ENCODE measurements around the gene ZFHX2. TPM values are rescaled to one million over a fixed set of nuclear protein-coding genes. Genes with fewer than 3 reads are reported as not detected.

The ZFHX2 gene
- polyA plus RNA-seq, 1 donor from 2014 or later, result 0.26 TPM

DNA sequence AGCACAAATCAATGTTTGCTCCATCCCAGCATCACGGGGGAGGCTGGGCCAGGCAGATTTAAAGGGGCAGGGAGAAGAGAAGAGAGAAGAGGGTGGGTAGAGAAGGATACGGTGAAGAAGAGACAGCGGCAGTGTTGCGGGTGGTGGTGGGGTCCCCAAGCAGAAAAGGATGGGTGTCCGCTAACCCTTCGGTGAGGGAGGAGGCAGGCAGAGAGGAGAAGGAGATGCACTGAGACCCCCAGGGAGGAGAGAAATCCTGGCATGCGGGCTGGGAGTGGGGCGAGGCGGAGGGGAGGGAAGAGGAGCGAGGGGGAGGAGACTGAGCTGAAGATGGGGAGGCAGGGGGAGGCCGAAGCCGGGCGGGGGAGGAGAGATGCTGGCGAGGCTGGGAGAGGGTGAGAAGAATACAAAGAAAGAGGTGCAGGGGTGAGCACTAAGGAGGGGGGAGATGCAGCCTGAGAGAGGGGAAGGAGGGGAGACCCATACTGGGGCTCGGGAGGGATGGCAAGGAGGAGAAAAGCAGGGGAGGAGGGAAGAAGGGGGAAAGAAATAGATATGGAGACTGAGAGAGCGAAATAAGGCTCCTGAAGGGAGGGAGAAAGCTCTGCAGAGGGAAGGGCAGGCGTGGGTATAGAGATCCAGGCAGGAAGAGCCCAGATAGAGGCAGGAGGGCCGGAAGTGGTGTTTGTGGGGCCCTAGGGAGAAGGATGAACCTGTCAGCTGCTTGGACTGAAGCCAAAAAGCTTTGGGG, 27.2 kb upstream of the ZFHX2 start, which contains the start of gene JPH4:
Gene JPH4, minus strand, starts transcription at position 231 of the 751 bp plus-strand sequence. CDS start 1,337 bp downstream, outside the sequence.
- H3K27me3 Mint-ChIP-seq, result peaks cover 22% of the 10 kb centered on the region
- peaks cover 0 to 3% (median 0%) of the 10 kb centered on the region in 3 donors for H3K4me1 Mint-ChIP-seq
- H3K9me3 Mint-ChIP-seq, result no peaks in the 10 kb centered on the region
- H3K27ac Mint-ChIP-seq, result peak within 1 kb of the TSS in 1 of 3 donors; percentile 35
- peaks cover 1% of the 10 kb centered on the region for H3K36me3 Mint-ChIP-seq
- peak within 1 kb of the TSS in 2 of 4 donors; percentile 33 to 78 for H3K4me3 Mint-ChIP-seq

DNA sequence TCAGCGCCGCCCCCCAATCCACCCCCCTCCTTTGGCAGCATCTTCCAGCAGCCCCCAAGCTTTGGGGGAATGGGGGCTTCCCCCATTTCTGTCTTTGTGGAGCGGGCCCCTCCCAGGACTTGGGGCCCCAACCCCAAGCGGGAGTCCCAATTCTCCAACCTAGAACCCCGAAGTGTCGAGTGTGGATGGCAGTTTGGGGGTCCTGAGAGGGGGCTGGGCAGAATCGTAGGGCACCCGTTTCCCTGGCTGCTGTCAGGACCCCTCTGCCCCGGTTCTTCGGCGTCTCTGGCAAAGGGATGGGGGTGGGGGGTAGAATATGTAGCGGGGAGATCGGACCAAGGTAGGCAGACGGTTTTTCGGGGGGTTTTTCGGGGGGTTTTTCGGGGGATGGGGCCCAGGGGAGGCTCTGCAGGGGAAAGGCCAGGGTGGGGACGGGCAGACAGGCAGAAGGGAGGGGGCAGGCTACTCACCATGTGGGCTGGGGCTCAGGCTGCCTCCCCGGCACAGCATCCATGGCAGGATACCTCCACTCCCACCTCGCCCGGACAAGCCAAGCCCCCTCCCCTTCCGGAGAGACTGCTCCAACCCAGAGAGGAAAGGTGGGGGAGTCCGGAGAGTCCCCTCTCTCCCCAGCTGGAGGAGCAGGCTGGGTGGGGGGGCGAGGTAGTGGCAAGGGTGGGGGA, 26.3 kb upstream of the ZFHX2 start:
- peak overlapping the region in 1 of 4 donors; percentile 23 for H3K4me3 Mint-ChIP-seq
- H3K9me3 Mint-ChIP-seq, result no peaks in the 10 kb centered on the region
- H3K27me3 Mint-ChIP-seq, result peaks cover 22% of the 10 kb centered on the region
- no peak overlapping the region for H3K27ac Mint-ChIP-seq
- H3K36me3 Mint-ChIP-seq, result peaks cover 1% of the 10 kb centered on the region
- peaks cover 0 to 3% (median 0%) of the 10 kb centered on the region in 3 donors for H3K4me1 Mint-ChIP-seq

DNA sequence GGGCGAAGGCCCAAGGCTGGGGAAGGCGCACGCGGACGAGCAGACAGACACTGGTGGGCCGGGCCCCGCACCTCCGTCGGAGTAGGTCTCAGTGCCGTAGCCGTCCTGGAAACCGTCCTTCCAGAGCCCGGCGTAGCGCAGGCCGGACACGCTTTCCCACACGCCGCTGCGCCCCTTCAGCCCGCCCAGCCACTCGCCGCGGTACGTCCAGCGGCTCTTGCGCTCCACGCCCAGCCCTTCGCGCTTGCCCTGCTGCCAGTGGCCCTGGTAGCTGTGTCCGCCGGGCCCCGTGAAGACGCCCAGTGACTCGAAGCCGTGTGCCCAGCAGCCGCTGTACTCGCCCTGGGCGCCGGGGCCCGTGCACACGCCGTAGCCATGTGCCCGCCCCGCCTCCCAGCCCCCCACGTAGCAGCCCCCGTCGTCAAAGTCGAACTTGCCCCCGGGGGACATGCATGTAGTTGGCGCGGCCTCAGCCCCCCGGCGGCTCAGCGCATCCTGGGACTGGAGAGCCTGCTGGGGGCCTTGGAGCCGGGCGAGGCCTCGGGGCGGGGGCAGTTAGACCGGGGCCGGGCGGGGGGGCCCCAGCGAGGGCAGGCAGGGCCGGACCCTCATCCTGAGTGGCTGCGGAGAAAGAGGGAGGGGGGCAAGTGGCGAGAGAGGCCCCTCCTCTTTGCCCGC, 25.6 kb upstream of the ZFHX2 start:
- no peak overlapping the region for H3K27ac Mint-ChIP-seq
- peaks cover 1% of the 10 kb centered on the region for H3K36me3 Mint-ChIP-seq
- H3K27me3 Mint-ChIP-seq, result peaks cover 22% of the 10 kb centered on the region
- H3K4me3 Mint-ChIP-seq, result peak overlapping the region; percentile 16 to 79 (median 54)
- H3K9me3 Mint-ChIP-seq, result no peaks in the 10 kb centered on the region
- H3K4me1 Mint-ChIP-seq, result peaks cover 0 to 3% (median 0%) of the 10 kb centered on the region in 3 donors

DNA sequence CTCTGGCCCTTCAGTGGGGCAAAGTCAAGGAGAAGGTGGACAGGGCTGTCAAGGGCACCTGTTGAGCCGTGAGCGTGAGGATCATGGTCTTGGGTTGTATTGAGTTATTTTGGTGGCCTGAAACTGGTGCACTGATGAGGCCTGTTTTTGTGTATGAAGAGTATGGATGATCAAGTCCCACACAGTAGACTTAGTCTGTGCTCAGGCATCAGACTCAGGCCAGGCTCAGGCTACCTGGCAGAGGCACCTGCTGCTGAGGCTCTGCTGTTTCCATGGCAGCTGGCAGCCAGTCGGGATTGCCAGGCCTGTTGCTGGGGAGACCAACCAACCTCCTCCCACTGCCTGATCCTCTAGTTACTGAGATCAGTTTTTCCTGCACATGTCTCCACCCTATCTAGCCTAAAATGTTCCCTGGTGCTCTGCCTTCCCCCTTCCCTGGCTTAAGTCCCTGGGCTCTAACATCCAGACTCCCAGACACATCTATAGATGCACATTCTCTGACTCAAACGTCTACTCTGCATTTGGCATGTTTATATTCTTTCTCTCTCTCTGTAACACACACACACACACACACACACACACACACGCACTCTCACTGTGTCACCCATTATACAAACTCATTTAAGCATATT, 21.9 kb upstream of the ZFHX2 start:
- peaks cover 3% of the 10 kb centered on the region for H3K36me3 Mint-ChIP-seq
- H3K27me3 Mint-ChIP-seq, result peaks cover 14% of the 10 kb centered on the region
- H3K9me3 Mint-ChIP-seq, result no peaks in the 10 kb centered on the region
- H3K27ac Mint-ChIP-seq, result peak overlapping the region in 1 of 3 donors; percentile 4
- no peak overlapping the region for H3K4me3 Mint-ChIP-seq
- H3K4me1 Mint-ChIP-seq, result peaks cover 0 to 8% (median 7%) of the 10 kb centered on the region in 3 donors

DNA sequence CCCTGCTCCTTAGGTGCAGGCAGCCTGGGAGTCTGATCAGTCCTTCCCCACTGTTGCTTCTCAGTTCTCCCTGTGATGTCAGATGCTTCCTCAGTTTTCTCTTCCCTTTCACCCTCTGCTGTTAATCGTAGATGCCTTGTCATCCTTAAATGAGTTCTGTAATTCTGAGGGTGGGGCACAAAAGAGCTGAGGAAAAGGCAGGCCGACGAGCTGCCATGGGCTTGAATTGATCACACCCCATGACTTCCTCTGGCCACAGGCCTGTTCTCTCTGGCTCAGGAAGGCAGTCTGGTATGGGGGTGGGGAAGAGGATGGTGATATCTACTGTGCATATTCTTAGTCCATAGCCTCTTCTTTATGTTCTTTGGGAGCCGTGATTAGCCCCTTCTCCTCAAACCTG, 21.3 kb upstream of the ZFHX2 start:
- Mint-ChIP-seq H3K9me3 (no peaks in the 10 kb centered on the region), H3K4me1 (peaks cover 0 to 12% (median 10%) of the 10 kb centered on the region in 3 donors), H3K27me3 (peaks cover 14% of the 10 kb centered on the region), H3K4me3 (no peak overlapping the region), H3K36me3 (peaks cover 3% of the 10 kb centered on the region), H3K27ac (no peak overlapping the region)

DNA sequence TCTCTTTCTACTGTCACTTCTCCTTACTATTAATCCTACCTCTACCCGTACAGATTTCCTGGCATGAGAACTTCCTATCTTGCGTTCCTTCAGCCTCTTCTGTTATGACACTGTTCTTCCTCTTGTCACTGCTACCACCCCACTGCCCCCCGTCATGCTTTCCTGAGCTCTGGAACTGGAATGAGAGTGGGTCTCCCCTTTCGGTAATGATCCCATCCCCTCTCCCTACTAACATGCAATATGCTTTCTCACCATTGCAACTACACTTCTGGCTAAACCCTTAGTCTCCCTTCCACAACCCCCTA, 20.9 kb upstream of the ZFHX2 start:
- peak overlapping the region in 1 of 3 donors; percentile 41 for H3K27ac Mint-ChIP-seq
- H3K4me3 Mint-ChIP-seq, result peak overlapping the region in 1 of 4 donors; percentile 29
- peaks cover 14% of the 10 kb centered on the region for H3K27me3 Mint-ChIP-seq
- no peaks in the 10 kb centered on the region for H3K9me3 Mint-ChIP-seq
- H3K36me3 Mint-ChIP-seq, result peaks cover 3% of the 10 kb centered on the region
- peaks cover 3 to 14% (median 14%) of the 10 kb centered on the region in 3 donors for H3K4me1 Mint-ChIP-seq

DNA sequence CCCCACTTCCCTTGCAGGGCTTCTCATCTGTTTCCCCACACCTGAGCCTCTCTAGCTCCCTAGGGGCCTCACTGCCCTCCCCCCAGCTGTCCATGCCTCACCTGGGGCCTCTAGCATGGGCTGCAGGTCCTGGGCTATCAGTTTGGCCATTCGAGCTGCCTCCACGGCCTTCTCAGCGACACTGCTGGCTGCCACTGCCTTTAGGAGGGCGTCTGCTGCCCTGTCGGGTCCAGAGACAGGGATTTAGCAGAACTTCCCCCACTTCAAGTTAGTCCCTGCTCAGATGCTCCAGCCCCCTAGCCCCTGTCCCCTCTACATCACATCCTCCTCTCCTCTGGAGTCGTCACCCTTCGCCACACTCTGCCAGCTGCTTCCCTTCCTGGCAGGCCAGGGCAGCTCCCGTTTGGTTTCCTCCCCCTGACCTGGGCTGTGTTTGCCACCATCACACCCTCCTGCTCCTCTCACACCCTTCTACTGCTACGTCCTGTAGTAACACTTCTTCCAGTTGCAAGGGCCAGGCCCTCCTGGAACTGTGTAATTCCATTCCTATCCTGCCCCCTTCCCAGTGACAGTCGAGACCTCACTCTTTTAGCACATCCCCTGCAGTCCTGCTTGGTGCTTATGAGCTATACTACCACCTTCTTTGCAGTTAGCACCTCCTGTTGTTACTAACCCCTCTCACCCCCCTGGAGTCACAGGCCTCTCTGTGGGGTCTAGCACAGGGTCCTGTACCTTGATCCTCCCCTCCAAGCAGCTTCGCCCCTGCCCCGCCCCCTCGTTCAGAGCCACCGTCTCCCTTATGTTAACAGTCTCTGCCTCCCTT, 20.3 kb upstream of the ZFHX2 start:
- Mint-ChIP-seq H3K9me3 (no peaks in the 10 kb centered on the region), H3K4me3 (peak overlapping the region in 3 of 4 donors; percentile 4 to 39 (median 29)), H3K4me1 (peaks cover 6 to 15% (median 14%) of the 10 kb centered on the region in 3 donors), H3K27me3 (peaks cover 14% of the 10 kb centered on the region), H3K36me3 (peaks cover 3% of the 10 kb centered on the region), H3K27ac (peak overlapping the region in 2 of 3 donors; percentile 1 to 41)

DNA sequence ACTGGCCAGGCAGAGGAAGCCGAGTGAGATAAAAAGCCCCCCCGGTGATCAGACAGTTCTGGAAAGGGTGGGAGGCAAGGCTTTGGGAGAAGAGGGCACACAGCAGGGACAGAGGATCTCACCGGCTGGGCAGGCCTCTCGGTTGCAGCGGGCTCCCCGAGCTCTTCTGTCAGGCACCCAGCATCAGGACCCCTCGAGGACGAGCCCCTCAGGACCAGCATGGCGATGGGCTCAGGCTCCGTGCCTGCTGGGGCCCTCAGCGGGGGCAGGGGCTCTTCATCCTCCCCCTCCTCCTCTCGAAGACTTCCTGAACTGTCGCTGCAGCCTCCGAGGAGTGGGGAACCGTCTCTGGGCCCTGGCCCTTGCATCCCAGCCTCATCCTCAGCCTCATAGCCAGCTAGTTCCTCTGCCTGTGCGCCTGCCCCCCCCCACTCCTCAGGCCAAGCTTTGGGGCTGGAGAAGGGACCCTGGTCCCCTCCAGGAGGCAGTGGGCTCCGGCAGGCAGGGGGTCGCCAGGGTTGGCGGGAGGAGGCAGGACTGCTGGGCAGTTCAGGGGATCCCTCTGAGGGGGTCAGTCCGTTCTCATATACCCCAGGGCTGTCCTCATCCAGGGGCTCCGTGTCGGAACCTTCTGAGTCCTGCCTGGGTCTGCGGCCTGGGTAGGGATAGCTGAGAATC, 19.4 kb upstream of the ZFHX2 start:
- H3K4me3 Mint-ChIP-seq, result no peak overlapping the region
- peaks cover 1% of the 10 kb centered on the region for H3K36me3 Mint-ChIP-seq
- H3K27ac Mint-ChIP-seq, result no peak overlapping the region
- H3K4me1 Mint-ChIP-seq, result peaks cover 6 to 20% (median 18%) of the 10 kb centered on the region in 3 donors
- H3K27me3 Mint-ChIP-seq, result peaks cover 7% of the 10 kb centered on the region
- H3K9me3 Mint-ChIP-seq, result no peaks in the 10 kb centered on the region

DNA sequence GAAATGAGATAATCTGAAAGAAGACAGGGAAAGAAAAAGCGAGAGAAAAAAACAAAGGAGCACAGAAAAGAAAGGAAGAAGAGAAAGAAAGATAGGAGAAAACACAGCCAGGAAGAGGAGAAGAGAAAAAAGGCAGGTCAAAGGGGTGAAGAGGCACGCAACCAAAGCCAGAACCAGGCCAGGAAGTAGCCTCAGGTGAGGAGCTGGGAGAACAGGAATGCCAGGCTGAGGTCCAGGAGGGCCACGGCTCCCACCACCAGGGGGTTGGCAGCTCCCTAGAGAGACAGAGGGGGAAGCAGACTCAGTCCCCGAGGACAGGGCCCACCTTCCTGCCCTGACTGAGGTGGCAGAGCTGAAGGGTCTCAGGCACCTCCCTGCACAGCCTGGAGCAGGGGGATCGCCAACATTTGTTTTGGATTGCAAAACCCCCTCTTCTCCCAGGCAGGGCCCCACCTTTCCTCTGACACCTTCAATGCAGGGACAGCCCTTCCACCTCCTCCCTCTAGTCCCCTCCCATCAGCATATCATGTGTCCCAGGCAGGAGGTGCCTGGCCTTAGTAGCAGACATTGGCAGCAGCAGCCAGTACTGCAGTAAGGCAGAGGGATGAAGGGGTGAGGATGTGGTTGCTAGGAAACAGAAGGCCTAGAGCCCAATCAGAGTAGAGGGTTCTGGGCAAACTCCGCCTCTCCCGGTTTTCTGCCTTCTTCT, 18.0 kb upstream of the ZFHX2 start:
- Mint-ChIP-seq H3K27me3 (peaks cover 3% of the 10 kb centered on the region), H3K4me1 (peaks cover 6 to 26% (median 18%) of the 10 kb centered on the region in 3 donors), H3K36me3 (peaks cover 1% of the 10 kb centered on the region), H3K9me3 (no peaks in the 10 kb centered on the region), H3K4me3 (peak overlapping the region in 1 of 4 donors; percentile 98), H3K27ac (peak overlapping the region in 1 of 3 donors; percentile 97)

DNA sequence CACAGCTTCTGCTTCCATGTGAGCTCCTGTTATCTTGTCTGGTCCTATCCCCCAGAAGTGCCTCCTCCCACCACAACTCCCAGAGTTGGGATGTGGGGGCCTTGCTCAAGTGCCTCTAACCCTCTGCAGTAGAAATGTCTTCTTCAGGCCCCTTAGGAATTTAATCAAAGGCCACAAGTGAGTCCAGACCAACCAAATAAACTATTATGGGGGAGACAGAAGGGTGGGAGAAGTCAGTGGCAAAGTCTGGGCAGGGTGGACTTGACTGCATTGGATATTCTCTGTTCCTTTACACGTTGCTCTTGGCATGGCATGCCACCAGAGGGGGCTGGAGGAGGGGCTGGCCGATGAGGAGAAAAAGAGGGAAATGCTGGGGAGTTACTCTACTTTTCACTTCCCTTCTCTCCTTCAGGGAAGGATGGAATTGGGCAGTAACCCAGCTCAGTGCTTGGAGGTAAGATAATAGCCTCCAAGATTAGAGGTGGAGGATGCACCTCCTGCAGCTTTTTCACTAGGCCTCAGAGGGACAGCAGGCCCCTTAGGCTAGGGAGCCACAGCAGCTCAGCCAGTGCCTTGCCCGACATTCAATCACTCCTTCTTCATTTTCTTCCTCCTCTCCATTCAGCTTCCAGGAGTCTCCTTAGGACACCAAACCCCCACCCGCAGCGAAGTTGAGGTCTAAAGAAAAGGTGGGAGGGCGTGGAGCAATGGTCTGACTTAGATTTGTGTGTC, 17.2 kb upstream of the ZFHX2 start:
- Mint-ChIP-seq H3K9me3 (no peaks in the 10 kb centered on the region), H3K36me3 (peaks cover 4% of the 10 kb centered on the region), H3K27ac (peak overlapping the region; percentile 73 to 100 (median 97)), H3K4me3 (peak overlapping the region; percentile 82 to 100 (median 98)), H3K4me1 (peaks cover 6 to 32% (median 18%) of the 10 kb centered on the region in 3 donors), H3K27me3 (peaks cover 3% of the 10 kb centered on the region)

DNA sequence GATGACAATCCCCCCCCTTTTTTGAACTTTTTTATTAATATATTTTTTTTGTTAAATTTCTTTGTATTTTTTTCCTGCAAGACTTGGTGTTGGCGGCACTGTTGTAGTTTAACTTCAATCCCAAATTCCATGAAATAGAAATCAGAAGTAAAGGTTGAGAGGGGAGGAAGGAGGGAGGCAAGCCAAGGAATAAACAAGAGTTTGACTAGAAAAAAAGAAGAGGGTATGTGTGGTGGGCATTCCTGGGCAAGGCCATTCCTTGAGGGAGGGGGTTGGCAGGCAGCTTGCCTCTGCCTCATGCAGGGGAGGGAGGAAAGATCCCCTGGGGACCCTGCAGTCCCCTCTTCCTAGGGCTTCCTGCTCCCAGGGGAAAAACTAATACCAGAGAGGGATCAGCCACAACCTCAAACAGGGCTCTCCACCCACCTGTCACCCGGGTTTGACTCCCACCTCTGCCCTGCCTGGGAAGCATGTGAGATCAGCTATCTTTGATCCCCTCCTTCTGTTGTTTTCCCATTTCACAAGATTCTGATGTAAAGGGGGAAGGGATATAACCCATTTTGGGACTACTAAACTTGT, 16.5 kb upstream of the ZFHX2 start:
- H3K4me1 Mint-ChIP-seq, result peaks cover 6 to 32% (median 18%) of the 10 kb centered on the region in 3 donors
- H3K4me3 Mint-ChIP-seq, result peak overlapping the region; percentile 98 to 100 (median 98)
- H3K27ac Mint-ChIP-seq, result peak overlapping the region; percentile 96 to 100 (median 97)
- H3K9me3 Mint-ChIP-seq, result no peaks in the 10 kb centered on the region
- H3K27me3 Mint-ChIP-seq, result peaks cover 3% of the 10 kb centered on the region
- peaks cover 4% of the 10 kb centered on the region for H3K36me3 Mint-ChIP-seq

All from IgD-negative memory B cell (primary cell).